ENCODE measurements around the gene CCDC63.

GRCh38 chr12:110906516-110906915, 59.7 kb downstream of the CCDC63 start:
- TF ChIP-seq CTCF (conservative IDR thresholded peaks at IDR 0.05) = no peak
- no peak for TF ChIP-seq ZFX (IDR thresholded peaks at IDR 0.05)

Data from C4-2B (cell line).